HG03571 (cell line): ENCODE measurements around the gene TTC39A.

Experiments used
- ATAC-seq: cut with Tn5 transposase; IDR thresholded peaks from one replicate; pipeline ENCODE4 v1.9.1; 2021; ENCODE audit not compliant: unreplicated experiment

The TTC39A gene

DNA sequence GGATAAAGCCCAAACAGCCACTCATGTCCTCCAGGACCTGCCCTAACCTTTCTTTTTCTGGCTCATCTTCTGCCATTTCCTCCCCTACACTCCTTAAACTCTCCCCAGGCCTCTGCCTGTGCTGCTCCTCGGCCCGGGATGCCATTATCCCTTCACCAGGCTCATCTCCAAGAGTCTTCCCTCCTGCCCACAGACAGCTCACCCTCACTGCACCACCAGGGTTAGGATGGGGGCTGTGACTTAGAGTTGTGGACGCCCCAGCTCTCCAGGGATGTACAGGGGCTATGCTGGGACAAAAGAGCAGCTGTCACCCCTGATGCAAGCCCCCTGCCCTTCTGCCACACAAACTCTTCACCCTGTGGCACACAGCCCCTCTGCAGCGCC, 32.0 kb downstream of the TTC39A start:
- ATAC-seq: no peak

DNA sequence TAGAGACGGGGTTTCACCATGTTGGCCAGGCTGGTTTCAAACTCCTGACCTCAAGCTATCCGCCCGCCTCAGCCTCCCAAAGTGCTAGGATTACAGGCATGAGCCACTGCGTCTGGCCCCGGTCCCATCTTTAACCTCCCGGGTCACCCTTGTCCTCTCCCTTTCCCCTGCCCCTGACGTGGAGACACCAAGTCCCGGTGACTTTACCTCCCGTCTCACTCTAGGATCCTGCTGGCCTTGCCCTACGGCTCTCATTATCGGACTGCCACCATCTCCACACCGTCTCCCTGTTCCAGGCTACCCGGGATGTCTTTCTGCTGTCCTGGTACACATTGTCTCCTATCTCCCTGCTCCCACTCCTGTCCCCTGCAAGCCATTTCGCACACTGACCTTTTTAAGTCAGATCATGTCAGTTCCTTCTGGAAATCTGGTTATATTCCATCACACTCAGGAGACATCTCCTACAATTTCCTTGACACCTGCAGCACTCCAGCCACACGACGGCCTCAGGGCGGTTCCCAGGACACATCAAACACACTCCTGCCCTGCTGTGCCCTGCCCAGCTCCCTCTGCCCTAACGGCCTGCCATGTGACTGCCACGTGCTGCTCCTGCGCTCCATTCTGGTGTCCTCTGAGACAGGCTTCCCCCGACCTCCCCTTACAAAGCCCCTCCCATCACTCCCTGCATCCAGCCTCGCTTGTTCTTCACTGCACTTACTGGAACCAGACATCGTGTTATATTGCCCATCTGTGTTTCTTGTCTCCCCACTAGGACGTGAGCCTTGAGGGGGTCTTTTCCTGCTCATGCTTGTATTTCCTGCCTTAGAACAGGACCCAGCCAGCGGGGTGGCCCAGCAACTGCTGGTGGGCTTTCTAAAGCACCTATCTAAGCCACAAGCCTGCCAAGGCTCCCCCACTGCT, 32.7 kb downstream of the TTC39A start:
- ATAC-seq: no peak

DNA sequence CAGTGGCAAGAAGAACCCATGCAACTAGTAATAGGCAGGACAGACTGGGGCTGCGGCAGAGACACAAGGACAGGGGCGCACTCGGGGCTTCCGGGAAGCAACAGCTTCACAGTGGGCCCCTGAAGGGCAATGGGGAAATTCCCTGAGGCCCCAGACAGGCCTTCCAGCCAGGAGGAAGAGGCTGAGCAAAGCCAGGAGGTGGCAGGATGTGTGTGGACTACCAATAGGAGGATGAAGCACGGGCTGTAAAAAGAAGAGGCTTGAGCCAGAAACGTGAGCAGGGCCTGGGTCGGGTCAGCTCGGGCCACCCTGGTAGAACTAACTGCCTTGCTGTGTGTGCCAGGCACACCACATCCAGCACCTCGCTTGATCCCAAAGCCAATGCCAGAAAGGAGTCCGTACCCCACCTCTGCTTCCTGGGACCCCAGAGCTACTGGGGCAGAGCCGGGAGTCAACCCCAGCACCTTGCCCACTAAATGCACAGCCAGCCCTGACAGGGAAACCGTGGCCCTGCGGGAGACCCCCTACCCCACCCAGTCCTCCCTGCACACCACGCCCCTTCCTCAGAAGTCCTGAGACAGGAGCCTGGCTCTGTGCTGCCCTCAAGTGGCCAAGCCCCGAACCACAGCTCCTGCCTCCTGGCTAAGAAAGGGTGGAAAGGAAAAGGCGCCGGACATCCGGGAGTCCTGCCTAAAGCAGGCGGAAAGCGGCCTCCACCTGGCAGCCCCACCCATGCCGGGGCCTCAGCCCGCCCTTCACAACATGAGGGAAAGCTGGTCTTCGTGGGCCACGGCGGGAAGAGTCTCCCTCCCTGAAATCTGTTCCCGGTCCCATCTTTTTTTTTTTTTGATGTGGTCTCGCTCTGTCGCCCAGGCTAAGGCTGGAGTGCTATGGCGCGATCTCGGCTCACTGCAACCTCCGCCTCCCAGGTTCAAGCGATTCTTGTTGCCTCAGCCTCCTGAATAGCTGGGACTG, 33.7 kb downstream of the TTC39A start:
- ATAC-seq: peak; percentile 67

DNA sequence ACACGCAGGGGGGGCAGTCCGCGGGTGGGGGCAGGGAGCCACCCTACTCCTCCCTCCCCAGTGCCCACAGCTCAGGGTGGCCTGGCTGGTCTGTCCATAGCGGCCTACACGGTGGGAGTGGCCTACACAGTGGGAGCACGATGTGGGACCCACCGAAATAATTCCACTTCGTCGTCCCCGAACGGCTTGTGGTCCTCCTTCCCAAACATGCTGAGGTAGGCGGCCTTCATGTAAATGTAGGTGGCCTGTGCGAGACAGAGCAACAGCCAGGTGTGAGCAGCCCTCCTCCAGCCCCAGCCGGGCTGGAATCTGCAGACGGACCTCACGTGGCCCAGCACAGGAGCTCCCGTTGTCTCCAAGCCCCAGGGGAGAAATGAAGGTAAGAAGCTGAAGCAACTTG, 34.4 kb downstream of the TTC39A start:
- ATAC-seq: no peak

DNA sequence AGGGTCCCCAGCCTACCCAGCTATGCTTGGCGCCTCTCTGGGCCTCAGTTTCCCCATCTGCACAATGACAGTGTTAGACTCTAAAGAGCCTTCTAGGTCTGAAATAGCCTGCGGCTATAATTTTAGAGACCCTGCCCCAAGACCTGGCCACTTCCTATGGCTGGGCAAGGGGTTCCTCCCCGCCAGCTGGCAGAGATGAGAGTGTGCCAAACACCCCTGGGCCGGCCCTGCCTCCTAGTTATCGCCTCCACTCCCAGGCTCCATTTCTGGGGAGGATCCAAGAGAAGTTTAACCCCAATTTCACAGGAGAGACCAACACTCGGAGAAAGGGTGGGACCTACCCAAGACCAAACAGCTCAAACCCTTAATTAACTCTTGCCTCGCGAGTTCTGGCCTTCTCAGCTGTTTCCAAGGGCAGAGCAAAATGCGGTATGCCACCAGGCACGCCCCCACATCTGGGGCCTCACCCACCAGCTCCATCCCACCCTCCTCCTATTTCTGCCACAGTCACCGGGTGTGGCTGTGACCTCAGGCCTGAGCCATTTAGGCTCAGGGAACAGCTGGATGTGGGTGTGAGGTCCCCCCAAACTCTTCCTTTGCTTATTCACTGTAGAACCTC, 35.7 kb downstream of the TTC39A start:
- ATAC-seq: no peak

DNA sequence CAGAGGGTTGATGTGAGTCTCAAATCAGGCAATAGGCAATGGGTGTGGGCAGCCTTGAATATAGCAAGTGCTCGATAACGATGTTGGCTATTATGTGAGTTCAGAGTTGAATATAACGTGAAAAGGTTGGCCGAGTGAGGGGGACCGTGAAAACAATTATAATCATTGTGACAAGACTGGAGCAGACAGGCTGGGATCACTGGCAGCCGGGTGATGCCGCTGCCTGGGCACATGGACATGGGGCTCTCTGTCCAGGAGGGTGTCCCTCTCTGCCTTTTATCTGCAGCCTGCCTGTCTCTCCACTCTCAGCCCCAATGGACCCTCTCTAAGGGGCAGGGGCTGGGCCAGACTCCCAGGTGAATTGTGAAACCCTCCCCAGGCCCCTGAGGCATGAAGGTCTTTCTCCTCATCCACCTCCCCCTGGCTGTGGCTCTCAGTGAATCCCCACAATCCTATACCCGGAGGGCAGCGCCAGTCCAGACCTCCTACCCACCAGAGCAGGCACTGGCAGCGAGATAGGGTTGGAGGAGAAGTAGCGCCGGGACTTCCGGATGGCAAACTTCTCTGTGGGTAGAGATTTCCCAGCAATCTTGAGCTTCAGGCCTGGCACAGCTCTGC, 36.4 kb downstream of the TTC39A start:
- ATAC-seq: no peak

DNA sequence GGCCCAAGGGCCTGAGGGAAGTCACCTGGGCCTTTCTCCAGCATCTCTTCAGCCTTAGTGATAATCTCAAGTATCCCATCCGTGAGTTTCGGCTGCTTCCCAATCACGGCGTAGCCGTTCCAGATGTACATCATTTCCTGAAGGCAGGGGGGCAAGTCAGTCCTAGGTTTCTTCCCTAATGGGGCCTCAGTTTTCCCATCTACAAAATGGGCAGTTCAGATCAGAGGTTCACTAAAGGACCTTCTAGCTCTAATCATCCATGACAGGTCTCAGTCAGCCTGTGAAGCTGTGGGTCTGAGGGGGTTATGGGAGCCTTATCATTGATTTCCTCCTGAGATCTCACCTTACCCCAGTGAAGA, 39.9 kb downstream of the TTC39A start:
- no peak for ATAC-seq

DNA sequence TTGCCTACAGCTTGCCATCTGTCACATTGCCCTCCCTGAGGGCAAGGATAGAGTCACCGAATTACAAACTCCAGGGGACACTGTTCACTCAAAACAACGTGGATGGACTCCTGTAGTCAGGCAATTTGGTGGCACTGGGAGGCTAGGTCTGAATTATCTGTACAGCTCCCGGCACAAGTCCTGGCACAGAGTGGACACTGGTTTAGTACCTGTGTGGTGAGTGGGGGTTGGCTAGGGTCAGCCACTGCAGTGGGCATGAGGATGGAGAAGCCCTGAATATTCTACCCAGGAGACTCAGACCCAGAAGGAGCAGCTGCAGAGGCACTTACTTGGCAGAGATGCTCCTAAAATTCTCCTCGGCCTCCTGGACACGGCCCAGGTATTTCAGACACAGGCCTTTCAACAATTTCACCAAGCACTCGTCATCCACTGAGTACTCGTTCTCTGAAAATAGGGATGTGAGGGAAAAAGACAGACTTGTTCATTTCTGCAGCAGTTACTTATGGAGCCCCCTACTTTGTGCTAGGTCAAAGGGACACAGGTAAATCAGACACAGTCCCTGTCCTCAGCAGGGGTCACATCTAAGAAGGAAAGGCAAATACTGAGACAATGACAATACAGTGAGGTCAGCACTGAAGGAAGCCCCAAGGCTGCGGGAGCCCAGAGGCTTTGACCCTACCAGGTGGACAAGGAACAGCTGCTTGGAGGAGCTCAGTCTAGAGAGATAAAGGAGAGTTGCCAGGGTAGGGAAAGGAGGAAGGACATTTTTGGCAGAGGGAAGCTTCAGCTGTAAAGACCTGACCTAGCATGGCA, 40.5 kb downstream of the TTC39A start:
- ATAC-seq: no peak

DNA sequence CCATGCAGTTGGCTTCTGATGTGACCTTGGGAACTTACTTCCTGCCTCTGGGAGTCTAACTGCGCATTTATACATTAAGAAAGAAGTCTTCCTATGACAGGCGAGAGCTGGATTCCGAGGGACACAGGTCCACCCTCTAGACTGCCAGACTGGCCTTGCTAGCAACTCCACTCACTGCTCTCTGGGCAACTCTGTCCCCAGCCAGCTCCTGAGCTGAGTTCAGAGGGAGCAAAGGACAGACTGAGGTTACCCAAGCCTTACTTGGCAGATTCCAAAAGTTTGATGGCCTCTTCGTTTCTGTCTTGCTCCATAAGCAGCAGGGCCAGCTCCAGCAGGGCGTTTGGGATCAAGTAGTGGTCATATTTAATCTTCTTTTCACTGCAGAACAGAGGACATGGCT, 41.8 kb downstream of the TTC39A start:
- no peak for ATAC-seq

DNA sequence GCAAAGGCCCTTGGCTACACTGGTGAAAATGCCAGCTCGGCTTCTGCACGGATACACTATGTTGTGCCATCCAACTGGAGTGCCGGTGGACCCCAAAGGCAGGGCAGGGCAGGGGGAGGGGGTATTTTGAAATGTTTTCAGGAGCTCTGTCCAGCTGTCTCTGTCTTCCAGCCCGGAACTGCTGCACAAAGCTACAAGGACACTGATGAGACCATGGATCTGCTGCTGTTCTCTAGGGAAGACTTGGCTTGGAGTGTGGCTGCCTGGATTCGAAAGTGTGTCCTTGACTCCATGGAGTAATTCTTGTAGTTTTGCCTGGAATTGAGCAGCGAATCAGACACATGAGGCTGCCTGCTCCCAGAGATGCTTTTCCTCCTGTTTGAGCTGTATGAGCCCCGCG, 42.4 kb downstream of the TTC39A start:
- no peak for ATAC-seq

DNA sequence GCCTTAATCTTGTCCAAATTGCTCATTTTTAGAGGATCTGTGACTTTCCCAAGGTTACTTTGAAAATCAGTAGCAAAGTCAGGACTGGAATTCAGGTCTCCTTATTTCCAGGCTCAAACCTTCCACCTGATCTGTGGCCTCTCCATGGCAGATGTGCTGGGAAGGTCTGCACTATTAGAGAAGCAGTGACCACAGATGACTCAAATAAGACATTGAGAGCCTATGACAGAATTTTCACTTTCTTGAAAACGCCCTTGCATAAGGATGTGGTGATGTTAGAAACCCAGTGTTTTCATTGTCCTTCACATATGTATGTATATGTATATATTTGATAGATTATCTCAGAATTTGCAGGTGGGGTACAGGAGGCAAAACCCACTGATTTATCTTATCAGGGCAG, 45.3 kb downstream of the TTC39A start:
- ATAC-seq: peak; percentile 78

DNA sequence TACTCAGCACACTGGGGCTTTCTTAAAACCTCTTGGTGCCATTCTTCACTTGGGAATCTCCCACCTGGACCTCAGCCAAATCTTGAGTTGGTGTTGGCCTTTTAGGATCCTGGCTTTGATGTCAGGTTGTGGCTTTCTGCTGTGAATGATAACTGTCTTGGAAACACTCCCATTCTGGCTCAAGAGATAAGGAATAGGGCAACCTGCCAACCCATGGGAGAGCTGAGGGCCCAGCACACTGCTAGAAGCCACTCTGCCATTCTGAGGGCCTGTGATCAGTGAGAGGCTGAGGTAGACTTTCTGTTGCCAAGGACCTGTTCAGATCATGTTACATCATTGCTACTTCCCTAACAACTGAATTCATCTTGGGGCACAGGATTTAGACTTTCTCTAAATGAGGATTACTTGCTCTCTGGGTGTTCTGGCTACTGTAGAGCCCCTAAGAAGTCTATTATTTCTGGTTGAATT, 45.8 kb downstream of the TTC39A start:
- peak; percentile 44 for ATAC-seq

DNA sequence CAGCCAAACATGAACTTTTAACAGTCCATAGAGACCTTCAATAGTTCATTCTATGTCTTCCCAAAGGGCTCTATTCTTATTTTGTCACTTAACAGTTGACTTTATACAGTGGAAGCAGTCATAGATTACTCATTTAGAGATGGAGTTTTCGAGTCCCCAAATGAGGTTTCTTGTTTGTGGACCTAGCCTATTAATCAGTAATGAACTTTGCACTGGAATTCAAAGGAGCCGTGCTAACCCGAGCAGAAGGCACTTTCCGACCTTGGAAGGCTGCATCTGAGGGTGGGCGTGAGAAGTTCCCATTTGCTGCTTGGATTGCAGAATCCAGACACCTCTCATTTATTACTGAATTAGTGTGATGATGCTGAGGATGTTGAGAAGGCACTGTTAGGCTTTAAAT, 46.4 kb downstream of the TTC39A start:
- ATAC-seq: no peak

DNA sequence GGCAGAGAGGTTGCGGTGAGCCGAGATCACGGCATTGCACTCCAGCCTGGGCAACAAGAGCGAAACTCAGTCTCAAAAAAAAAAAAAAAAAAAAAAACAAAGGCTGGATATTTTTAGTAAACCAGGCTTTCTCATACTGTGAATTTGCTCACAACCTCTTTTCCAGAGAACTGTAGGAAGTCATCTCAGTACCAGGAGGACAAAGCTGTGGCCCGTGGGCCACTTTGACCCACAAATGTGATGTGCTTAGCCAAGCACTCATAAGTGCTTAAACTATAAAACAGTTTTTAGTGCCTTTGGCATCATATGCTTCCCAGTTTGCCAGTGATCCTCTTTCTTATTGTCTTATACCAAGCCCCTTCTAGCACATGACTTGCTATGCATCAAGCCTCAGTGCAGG, 47.8 kb downstream of the TTC39A start:
- no peak for ATAC-seq

DNA sequence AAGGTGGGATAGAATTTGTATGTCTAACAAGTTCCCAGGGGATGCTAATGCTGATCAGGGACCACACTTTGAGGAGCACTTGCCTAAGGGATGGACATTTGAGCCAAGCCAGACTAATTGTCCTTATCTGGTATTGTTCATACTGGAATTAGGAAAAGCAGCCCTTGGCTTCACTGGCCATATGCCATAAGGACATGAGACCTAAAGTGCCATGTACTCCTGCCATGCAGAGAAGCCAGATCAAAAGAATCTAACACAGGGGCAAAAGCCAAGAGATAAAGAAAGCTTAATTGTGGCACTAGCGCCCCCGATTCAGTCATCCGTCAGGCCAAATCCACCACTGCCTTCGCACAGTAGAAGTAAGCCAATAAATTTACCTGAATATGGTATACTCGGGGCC, 48.6 kb downstream of the TTC39A start:
- ATAC-seq: no peak

DNA sequence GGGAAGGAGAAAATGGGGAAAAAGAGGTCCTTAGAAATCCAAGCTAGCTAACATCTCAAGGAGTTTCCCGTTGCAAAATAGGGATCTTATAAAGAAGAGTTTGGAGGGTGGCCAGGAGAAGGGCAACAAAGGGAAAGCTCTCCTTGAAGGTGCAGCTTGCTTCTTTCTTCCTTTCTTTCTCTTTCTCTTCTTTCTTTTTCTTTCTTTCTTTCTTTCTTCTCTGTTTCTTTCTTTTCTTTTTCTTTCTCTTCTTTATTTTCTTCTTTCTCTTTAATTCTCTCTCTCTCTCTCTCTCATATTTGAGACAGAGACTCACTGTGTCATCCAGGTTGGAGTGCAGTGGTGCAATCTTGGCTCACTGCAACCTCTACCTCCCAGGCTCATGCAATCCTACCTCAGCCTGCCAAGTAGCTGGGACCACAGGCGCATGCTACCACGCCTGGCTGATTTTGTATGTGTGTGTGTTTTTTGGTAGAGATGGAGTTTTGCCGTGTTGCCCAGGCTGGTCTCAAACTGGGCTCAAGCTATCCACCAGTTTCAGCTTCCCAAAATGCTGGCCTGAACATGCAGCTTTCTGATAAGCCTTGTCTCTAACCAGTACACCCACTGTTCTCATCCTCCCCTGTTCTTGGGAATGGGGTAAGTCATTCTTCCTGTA, 49.9 kb downstream of the TTC39A start:
- ATAC-seq: no peak

DNA sequence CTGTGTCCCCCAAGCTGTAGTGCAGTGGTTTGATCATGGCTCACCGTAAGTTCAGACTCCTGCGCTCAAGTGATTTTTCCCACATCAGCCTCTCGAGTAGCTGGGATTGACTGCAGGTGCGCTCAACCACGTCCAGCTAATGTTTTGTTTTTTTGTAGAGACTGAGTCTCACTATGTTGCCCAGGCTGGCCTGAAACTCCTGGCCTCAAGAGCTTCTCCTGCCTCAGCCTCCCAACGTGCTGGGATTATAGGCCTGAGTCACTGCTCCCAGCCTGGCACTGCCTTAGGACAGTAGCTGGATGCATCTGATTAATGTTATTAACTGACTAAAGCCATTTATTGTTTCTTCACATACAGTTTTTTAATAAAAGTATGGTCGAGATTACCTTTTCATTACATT, 54.1 kb downstream of the TTC39A start:
- no peak for ATAC-seq

DNA sequence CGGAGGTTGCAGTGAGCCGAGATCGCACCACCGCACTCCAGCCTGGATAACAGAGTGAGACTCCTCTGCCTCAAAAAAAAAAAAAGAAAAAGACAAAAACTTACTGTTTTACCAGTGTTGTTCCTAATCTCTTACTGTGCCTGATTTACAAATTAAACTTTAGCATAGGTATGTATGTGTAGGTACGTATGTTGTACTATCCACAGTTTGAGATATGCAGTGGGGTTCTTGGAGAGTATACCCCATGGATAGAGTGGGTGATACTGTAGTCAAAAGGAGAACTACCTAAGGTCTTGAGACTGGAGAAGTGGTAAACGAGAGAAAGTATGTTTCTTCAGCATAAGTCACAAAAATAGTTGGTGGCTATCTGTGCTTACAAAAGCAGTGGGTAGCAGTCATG, 55.7 kb downstream of the TTC39A start:
- ATAC-seq: no peak

DNA sequence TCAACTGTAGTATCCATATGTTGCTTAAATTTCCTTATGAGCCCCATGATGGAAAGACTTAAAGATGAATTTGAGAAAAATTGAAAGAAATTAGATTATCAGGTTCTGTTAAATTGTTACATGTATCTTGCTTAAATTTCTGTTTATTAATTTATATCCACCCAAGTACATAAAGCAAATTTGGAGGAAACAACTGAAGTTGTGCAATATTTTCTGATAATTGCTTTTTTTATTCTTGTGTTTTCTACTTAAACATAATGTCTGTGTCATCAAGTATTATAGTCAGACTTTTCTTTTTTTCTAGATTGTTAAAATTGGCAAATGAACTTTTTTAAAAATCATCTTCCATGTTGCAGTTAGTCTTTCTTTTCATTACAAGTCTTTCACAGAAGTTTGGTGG, 57.4 kb downstream of the TTC39A start:
- no peak for ATAC-seq

DNA sequence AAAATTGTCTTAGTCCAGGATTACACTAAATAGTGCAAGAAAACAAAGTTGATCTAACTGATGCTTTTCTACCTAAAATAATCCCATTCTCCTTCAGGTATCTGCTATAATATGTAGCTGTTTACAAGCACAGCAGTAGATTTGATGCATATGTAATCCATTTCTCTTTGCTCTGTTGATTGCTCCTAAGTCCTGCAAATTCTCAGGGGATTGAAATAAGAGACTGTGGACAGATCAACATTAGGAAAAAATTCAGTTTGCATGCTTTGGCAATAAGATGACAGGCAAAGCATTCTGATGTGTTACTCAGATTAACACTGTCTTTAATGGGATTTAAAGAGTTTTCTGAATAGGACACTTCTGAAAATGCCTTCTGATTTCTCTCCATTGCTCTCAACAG, 59.6 kb downstream of the TTC39A start:
- ATAC-seq: no peak
